BJ (cell line): Measurements from ENCODE around the gene DNER. TPM values are rescaled to one million over a fixed set of nuclear protein-coding genes. Genes with fewer than 3 reads are reported as not detected.

Experiments
- CTCF ChIA-PET: fragments of 350-600 bp; formaldehyde crosslinking; extraction: SDS; loops from one replicate; lab custom pipeline; 2021; ENCODE audit warnings: antibody characterized with exemption, inconsistent platforms; lab: Yijun Ruan, JAX
- POLR2A ChIA-PET: fragments of 300-600 bp; sonication (Branson Sonifier 250); formaldehyde crosslinking; extraction: SDS; loops from one replicate; lab custom pipeline; 2021; ENCODE audit warnings: antibody characterized with exemption; lab: Charles Lee
- DNase-seq: peaks from one replicate; pipeline ENCODE4 v3.0.0-alpha.2; 2011; ENCODE audit warnings: low read depth
- H3K27me3 ChIP-seq: 2 replicates; pipeline ENCODE4 v1.6.0; 2011; ENCODE audit warnings: low read length; ENCODE audit not compliant: control insufficient read depth, insufficient read depth
- H3K36me3 ChIP-seq: 2 replicates; pipeline ENCODE4 v1.5.1; 2011; ENCODE audit warnings: low read length; ENCODE audit not compliant: control insufficient read depth, insufficient read depth
- H3K4me3 ChIP-seq: 2 replicates; pipeline ENCODE4 v1.5.1; 2011; ENCODE audit warnings: low read depth, mild to moderate bottlenecking, control low read depth, low read length
- polyA plus RNA-seq: library from polyadenylated mRNA; depleted of rRNA; stranded (reverse); fragments of >200 nt; gene quantifications from 2 replicates; pipeline ENCODE4 v1.2.3, GENCODE V29; 2011
- TF ChIP-seq, protein P1 (sequence below): IDR thresholded peaks from 2 replicates; pipeline ENCODE4 v1.5.1; 2011; ENCODE audit warnings: low read depth, mild to moderate bottlenecking, control low read depth, inconsistent platforms, low read length, moderate library complexity; ENCODE audit not compliant: insufficient read depth

Gene DNER
- polyA plus RNA-seq, 1 experiment, result 0.02 TPM

DNA sequence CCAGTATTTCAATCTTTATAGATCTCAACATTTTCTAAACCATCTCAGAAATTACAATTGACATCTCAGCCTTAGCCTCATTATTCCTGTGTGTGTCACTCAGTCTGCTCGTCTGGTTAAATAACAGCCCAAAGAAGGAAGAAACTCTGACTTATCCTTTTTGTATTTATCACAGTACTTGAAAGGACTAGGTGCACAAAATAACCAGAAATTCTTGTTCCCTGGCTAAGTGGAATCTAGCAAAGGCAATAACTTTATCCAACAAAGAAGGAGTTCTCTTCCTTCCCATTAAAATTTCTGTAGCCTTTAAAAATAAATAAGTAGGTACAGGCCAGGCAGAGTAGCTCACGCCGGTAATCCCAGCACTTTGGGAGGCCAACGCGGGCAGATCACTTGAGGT, 303.4 kb downstream of the DNER start:
- Histone ChIP-seq H3K27me3 (no peaks in the 10 kb centered on the region), H3K4me3 (no peak overlapping the region), H3K36me3 (no peaks in the 10 kb centered on the region)
- TF ChIP-seq, protein P1, sequence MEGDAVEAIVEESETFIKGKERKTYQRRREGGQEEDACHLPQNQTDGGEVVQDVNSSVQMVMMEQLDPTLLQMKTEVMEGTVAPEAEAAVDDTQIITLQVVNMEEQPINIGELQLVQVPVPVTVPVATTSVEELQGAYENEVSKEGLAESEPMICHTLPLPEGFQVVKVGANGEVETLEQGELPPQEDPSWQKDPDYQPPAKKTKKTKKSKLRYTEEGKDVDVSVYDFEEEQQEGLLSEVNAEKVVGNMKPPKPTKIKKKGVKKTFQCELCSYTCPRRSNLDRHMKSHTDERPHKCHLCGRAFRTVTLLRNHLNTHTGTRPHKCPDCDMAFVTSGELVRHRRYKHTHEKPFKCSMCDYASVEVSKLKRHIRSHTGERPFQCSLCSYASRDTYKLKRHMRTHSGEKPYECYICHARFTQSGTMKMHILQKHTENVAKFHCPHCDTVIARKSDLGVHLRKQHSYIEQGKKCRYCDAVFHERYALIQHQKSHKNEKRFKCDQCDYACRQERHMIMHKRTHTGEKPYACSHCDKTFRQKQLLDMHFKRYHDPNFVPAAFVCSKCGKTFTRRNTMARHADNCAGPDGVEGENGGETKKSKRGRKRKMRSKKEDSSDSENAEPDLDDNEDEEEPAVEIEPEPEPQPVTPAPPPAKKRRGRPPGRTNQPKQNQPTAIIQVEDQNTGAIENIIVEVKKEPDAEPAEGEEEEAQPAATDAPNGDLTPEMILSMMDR, result no peak
- DNase-seq, result no peak
- POLR2A ChIA-PET, result no interaction called here
- CTCF ChIA-PET, result no interaction called here

DNA sequence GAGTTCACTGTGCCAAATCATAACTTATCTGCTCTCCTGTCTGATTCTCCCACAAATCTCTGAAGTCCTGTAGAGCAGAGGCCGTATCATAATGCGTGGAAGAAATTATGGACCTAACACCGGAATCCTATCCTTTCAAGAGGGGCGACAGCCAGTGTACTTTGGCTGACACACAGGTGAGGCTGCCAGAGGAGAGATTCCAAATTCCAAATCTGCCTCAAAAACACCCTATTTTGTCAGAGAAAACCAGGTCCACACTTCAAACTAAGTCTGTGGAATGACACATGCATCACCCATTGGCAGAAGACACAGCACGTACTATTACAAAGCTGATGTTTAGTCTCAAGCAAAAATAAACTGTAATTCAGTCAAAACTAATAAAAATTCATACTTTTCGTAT, 304.1 kb downstream of the DNER start:
- H3K27me3 ChIP-seq, result no peaks in the 10 kb centered on the region
- TF ChIP-seq, protein P1, result no peak
- no peaks in the 10 kb centered on the region for H3K36me3 ChIP-seq
- ChIA-PET CTCF (no interaction called here), POLR2A (no interaction called here)
- DNase-seq, result no peak
- H3K4me3 ChIP-seq, result no peak overlapping the region

DNA sequence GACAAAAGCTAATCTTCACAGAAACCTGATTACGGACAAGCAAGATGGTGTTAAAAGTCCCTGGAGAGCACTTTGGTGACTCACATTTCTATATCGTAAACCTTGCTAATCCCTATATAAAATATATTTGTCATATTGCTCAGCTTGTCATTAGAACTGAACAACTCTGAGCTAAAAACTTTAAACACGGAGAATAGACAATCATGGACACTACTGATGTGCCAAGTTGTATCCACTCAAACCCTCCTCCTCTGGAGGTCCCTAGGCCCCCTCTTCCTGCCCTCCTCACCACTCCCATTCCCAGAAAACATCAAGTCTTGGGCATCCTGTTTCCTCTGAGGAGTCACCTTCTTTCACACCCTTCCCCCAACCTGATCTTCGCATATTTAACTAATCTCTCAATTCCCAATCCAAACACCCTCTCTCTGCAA, 304.6 kb downstream of the DNER start:
- POLR2A ChIA-PET, result no interaction called here
- TF ChIP-seq, protein P1, result no peak
- DNase-seq, result no peak
- H3K36me3 ChIP-seq, result no peaks in the 10 kb centered on the region
- CTCF ChIA-PET, result no interaction called here
- H3K4me3 ChIP-seq, result no peak overlapping the region
- H3K27me3 ChIP-seq, result no peaks in the 10 kb centered on the region

DNA sequence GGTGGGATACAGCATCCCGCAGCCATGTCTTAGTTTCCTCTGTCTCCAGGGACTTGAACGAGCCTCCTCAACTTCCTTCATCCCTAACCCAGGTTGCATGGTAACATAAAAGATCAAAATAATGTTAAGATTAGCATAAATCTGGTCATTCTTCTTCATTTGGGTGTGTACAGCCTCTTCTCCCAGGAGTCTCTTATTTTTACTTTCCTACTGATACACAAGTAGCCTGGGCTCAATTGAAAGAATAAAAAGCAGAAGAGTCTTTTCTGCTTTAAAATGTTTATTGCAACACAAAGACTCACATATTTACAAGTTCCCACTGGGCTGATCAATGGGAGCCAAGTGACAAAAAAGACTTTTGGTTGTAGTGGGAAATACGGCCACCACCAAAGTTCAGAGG, 305.4 kb downstream of the DNER start:
- TF ChIP-seq, protein P1, result no peak
- ChIA-PET POLR2A (interaction anchor here (0.6 kb wide), 1 partner anchor 734 kb away, joined by 3 read pairs; no protein-coding TSS in a partner anchor), CTCF (no interaction called here)
- Histone ChIP-seq H3K36me3 (no peaks in the 10 kb centered on the region), H3K4me3 (no peak overlapping the region), H3K27me3 (no peaks in the 10 kb centered on the region)
- no peak for DNase-seq

DNA sequence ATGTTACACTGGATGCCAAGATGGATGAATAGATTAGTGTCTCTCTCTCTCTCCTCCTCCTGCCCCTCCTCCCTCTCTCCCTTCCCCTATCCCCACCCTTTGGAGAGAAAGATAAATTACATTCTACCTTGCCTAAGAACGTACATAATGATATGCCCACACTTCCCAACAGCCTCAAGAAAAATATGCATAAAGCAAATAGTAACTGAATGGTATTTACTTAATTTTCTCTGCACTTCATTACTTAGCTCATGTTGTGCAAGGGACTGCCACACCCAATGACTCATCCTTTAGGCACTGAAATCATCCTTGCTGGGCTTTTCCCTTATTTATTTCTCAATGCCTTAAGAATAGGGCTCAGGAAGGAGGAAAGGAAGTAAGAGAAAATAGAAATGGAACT, 306.0 kb downstream of the DNER start:
- ChIA-PET POLR2A (interaction anchor here (0.6 kb wide), 1 partner anchor 734 kb away, joined by 3 read pairs; no protein-coding TSS in a partner anchor), CTCF (no interaction called here)
- TF ChIP-seq, protein P1, result no peak
- DNase-seq, result peak; percentile 93
- Histone ChIP-seq H3K36me3 (no peaks in the 10 kb centered on the region), H3K27me3 (no peaks in the 10 kb centered on the region), H3K4me3 (no peak overlapping the region)
